Naive thymus-derived CD4-positive, alpha-beta T cell (primary cell): ENCODE measurements around the gene PSD4. TPM values are rescaled to one million over a fixed set of nuclear protein-coding genes. Genes with fewer than 3 reads are reported as not detected.

Experiments used
- ATAC-seq: fragments of 150-1000 bp; cut with Tn5 transposase; 2 replicates; pipeline ENCODE4 v1.10.0; 2021; ENCODE audit warnings: mild to moderate bottlenecking, moderate library complexity
- CTCF ChIA-PET: fragments of 350-600 bp; sonication (Branson Sonifier 250); formaldehyde crosslinking; loops from one replicate; lab custom pipeline; 2021; ENCODE audit warnings: antibody characterized with exemption; lab: Charles Lee
- POLR2A ChIA-PET: fragments of 350-600 bp; sonication (Branson Sonifier 250); formaldehyde crosslinking; loops from one replicate; lab custom pipeline; 2021; ENCODE audit warnings: antibody characterized with exemption, inconsistent platforms; lab: Charles Lee
- DNase-seq, 9 donors: peaks; one replicate each; pipeline versions ENCODE4 v3.0.0 to v3.0.0-alpha.2; 2020 to 2022; ENCODE audit warnings: mixed read lengths in 1 of 9
- H3K27ac ChIP-seq: one replicate; pipeline ENCODE4 v1.7.0; 2013; ENCODE audit warnings: mild to moderate bottlenecking, low read depth, low read length, moderate library complexity
- H3K27me3 ChIP-seq, 2 donors: one replicate each; pipeline ENCODE4 v1.7.0; 2013; ENCODE audit warnings: low read length in 2 of 2, mild to moderate bottlenecking in 2 of 2, moderate library complexity in 2 of 2; ENCODE audit not compliant: control insufficient read depth in 2 of 2, insufficient read depth in 2 of 2
- H3K36me3 ChIP-seq, 3 experiments: 1 replicate in 2 of 3; 2 replicates in 1 of 3; pipeline ENCODE4 v1.7.0; 2013; ENCODE audit warnings: low read length in 3 of 3, mild to moderate bottlenecking in 3 of 3, moderate library complexity in 1 of 3; ENCODE audit not compliant: insufficient read depth in 3 of 3, control insufficient read depth in 2 of 3
- H3K4me1 ChIP-seq, 2 donors: one replicate each; pipeline ENCODE4 v1.7.0; 2013; ENCODE audit warnings: low read length in 2 of 2, mild to moderate bottlenecking in 2 of 2, moderate library complexity in 1 of 2; ENCODE audit not compliant: control insufficient read depth in 2 of 2, insufficient read depth in 2 of 2
- H3K4me3 ChIP-seq: 2 replicates; pipeline ENCODE4 v1.7.0; 2013; ENCODE audit warnings: mild to moderate bottlenecking, low read length
- H3K9me3 ChIP-seq, 3 experiments: 1 replicate in 2 of 3; 2 replicates in 1 of 3; pipeline ENCODE4 v1.7.0; 2013; ENCODE audit warnings: low read length in 3 of 3; ENCODE audit not compliant: control insufficient read depth in 2 of 3
- H3K27ac Mint-ChIP-seq, 9 donors: one replicate each; pipeline ENCODE4 v1.8.0; 2020 to 2022; ENCODE audit warnings: mixed read lengths in 9 of 9, mild to moderate bottlenecking in 8 of 9, moderate library complexity in 5 of 9, inconsistent platforms in 2 of 9
- H3K27me3 Mint-ChIP-seq, 5 donors: one replicate each; pipeline ENCODE4 v1.8.0; 2021 to 2022; ENCODE audit warnings: mixed read lengths in 5 of 5, mild to moderate bottlenecking in 1 of 5
- H3K36me3 Mint-ChIP-seq, 5 donors: one replicate each; pipeline ENCODE4 v1.8.0; 2020 to 2022; ENCODE audit warnings: mixed read lengths in 5 of 5, mild to moderate bottlenecking in 3 of 5, inconsistent platforms in 1 of 5
- H3K4me1 Mint-ChIP-seq, 7 donors: one replicate each; pipeline ENCODE4 v1.8.0; 2020 to 2022; ENCODE audit warnings: mixed read lengths in 7 of 7, mild to moderate bottlenecking in 3 of 7, inconsistent platforms in 1 of 7
- H3K4me3 Mint-ChIP-seq, 10 donors: one replicate each; pipeline ENCODE4 v1.8.0; 2020 to 2022; ENCODE audit warnings: mild to moderate bottlenecking in 10 of 10, mixed read lengths in 10 of 10, moderate library complexity in 6 of 10, inconsistent platforms in 2 of 10
- H3K9me3 Mint-ChIP-seq, 11 donors: one replicate each; pipeline ENCODE4 v1.8.0; 2020 to 2022; ENCODE audit warnings: mixed read lengths in 11 of 11, mild to moderate bottlenecking in 4 of 11, inconsistent platforms in 1 of 11, moderate library complexity in 1 of 11
- intact Hi-C, 2 donors: fragments of 100-400 bp; cut with micrococcal nuclease; formaldehyde crosslinking; loops; one replicate each; pipeline ENCODE4 v1.15.1; 2023
- polyA plus RNA-seq, 2 donors: library from polyadenylated mRNA; unstranded; fragments of 300-500 nt; fragmentation: Illumina TruSeq; gene quantifications; one replicate each; pipeline ENCODE4 v1.2.3, GENCODE V29; 2021
- total RNA-seq, 6 experiments: library from RNA in 5 of 6; stranded (reverse) in 5 of 6; gene quantifications; 1 replicate in 5 of 6; 2 replicates in 1 of 6; pipeline ENCODE4 v1.2.3 and lab custom pipeline; 2021 to 2026

PSD4 gene
- total and polyA plus RNA-seq, 7 experiments from 2014 or later: 28.0 to 399 (median 112) TPM

DNA sequence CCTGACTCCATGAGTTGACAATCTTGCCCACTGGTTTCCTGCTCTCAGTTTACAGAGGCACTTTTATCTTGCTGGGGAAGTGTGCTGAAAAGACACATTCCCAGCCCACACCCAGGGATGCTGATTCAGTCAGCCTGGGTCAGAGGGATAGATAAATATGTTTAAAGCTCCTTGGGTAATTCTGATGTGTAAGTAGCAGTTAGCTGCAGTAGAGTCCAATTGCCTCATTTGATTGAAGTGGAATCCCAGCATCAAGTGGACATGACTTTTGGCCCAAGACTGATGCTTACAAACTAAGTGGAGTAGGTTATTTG is 29.4 kb downstream of the PSD4 start:
- intact Hi-C loops: loop anchor here (5.0 kb wide), 1 partner anchor 189 kb away; no protein-coding TSS in a partner anchor
- H3K9me3 ChIP-seq: no peaks in the 10 kb centered on the region
- Mint-ChIP-seq H3K9me3 (no peaks in the 10 kb centered on the region), H3K4me3 (no peak overlapping the region), H3K27ac (peak overlapping the region in 7 of 9 donors; percentile 15 to 78 (median 43)), H3K27me3 (no peaks in the 10 kb centered on the region), H3K4me1 (peaks cover 15 to 43% (median 27%) of the 10 kb centered on the region in 7 donors), H3K36me3 (peaks cover 0 to 23% (median 0%) of the 10 kb centered on the region in 5 donors)
- ChIA-PET POLR2A (interaction anchor here (1.3 to 2.6 kb wide), 3 partner anchors 28 to 167 kb away, joined by 4 to 11 read pairs (median 6); partner anchors contain the start of gene PSD4), CTCF (interaction anchor here (0.6 to 17.9 kb wide), 15 partner anchors 22 to 234 kb away, joined by 3 to 356 read pairs (median 8); no protein-coding TSS in a partner anchor)
- peaks cover 9 to 10% of the 10 kb centered on the region in 2 donors for H3K4me1 ChIP-seq
- no peak overlapping the region for H3K27ac ChIP-seq
- DNase-seq (no peak), ATAC-seq (no peak)
- H3K36me3 ChIP-seq: peaks cover 7 to 49% (median 21%) of the 10 kb centered on the region in 3 experiments
- H3K4me3 ChIP-seq: no peak overlapping the region
- no peaks in the 10 kb centered on the region for H3K27me3 ChIP-seq

DNA sequence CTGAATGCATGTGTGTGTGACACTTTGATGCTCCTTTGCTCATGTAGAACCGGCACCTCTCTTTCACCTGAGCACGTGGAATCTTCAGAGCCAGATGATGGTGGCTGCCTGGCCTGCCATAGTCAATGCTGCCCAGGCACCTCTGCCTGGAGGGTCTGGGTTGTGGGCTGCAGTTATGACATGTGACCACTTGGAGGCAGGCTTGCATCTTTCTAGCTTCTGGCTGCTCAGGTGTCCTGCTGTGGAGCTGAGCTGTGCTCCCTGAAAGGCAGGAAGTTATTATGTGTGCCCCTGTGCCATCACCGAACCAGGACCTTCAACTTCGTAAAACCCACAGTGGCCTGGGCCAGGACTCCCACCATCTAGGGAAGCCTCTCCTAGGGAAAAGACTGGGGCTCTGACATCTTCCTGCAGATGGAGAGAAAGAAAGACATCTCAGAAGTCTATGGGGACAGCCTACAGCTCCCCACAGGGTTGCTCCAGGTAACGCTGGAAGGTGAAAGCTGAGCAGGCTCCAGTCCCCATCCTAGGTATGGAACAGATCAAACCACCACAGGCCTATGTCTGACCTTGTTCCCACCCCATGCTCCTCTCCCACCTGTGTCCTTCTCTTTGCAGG is 30.2 kb downstream of the PSD4 start:
- ATAC-seq: peak; percentile 92
- Histone ChIP-seq H3K9me3 (no peaks in the 10 kb centered on the region), H3K27me3 (no peaks in the 10 kb centered on the region), H3K27ac (peak overlapping the region; percentile 63), H3K4me3 (no peak overlapping the region), H3K4me1 (peaks cover 9 to 10% of the 10 kb centered on the region in 2 donors), H3K36me3 (peaks cover 7 to 41% (median 21%) of the 10 kb centered on the region in 3 experiments)
- no peaks in the 10 kb centered on the region for H3K27me3 Mint-ChIP-seq
- H3K4me1 Mint-ChIP-seq: peaks cover 15 to 49% (median 31%) of the 10 kb centered on the region in 7 donors
- ChIA-PET POLR2A (interaction anchor here (0.8 to 1.6 kb wide), 13 partner anchors 21 to 168 kb away, joined by 3 to 6 read pairs (median 3); no protein-coding TSS in a partner anchor), CTCF (interaction anchor here (0.6 to 17.9 kb wide), 28 partner anchors 10 to 888 kb away, joined by 3 to 356 read pairs (median 6); partner anchors contain the start of gene PSD4)
- intact Hi-C loops: loop anchor here (1.0 to 5.0 kb wide), 7 partner anchors 31 to 188 kb away; no protein-coding TSS in a partner anchor
- peak overlapping the region in 9 of 10 donors; percentile 23 to 63 (median 48) for H3K4me3 Mint-ChIP-seq
- peaks cover 0 to 23% (median 0%) of the 10 kb centered on the region in 5 donors for H3K36me3 Mint-ChIP-seq
- peak overlapping the region; percentile 65 to 94 (median 87) for H3K27ac Mint-ChIP-seq
- peak; percentile 50 to 84 (median 76) for DNase-seq
- no peaks in the 10 kb centered on the region for H3K9me3 Mint-ChIP-seq

DNA sequence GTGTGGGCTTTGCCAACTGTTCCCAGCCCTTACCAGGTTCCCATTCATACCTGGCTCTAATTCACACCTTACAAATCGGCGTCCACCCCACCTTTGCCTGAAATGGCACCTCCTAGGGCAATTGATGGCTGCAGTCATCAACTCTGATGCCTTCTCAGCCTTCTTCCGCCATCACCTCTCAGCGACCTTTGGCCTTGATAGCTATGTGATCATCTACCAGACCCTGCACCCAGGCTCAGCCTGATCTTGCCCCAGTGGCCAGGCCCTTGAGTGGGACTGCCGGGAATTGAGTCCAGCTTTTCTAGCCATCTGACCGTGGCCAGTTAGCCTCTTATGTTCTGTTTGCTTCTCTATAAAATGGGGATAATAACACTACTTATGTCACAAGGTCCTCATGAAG is 32.5 kb downstream of the PSD4 start:
- Mint-ChIP-seq H3K27ac (peak overlapping the region; percentile 35 to 96 (median 82)), H3K36me3 (peaks cover 0 to 9% (median 0%) of the 10 kb centered on the region in 5 donors), H3K4me3 (peak overlapping the region in 1 of 10 donors; percentile 34), H3K4me1 (peaks cover 18 to 42% (median 31%) of the 10 kb centered on the region in 7 donors), H3K9me3 (no peaks in the 10 kb centered on the region), H3K27me3 (no peaks in the 10 kb centered on the region)
- Histone ChIP-seq H3K27me3 (no peaks in the 10 kb centered on the region), H3K36me3 (peaks cover 0 to 20% (median 5%) of the 10 kb centered on the region in 3 experiments), H3K4me1 (peaks cover 9 to 10% of the 10 kb centered on the region in 2 donors), H3K9me3 (no peaks in the 10 kb centered on the region), H3K4me3 (no peak overlapping the region), H3K27ac (no peak overlapping the region)
- POLR2A ChIA-PET: interaction anchor here (0.5 to 1.4 kb wide), 4 partner anchors 10 to 69 kb away, joined by 3 to 4 read pairs (median 3); no protein-coding TSS in a partner anchor
- ATAC-seq: no peak
- intact Hi-C loops: no loop called here
- no peak for DNase-seq
- CTCF ChIA-PET: interaction anchor here (0.6 to 17.9 kb wide), 9 partner anchors 9 to 183 kb away, joined by 3 to 356 read pairs (median 19); partner anchors contain the start of gene PSD4

DNA sequence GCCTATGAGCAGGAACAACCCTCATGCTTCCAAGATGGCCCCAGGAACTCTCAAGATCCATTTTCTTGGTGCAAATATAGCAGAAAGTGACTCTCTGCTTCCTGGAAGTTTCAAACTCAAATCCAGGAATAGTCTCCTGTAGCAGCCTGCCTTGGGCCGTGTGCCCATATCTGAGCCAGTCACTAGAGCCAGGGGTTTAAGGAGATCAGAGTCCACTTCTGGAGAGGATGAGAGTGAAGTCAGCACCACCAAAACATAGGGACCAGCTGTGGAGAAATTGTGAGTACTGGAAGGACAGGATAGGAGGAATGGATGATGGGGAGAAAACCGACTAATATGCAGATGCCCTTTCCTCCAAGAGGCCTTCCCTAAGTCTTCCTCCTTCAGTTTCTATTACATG is 33.2 kb downstream of the PSD4 start:
- peaks cover 0 to 9% (median 0%) of the 10 kb centered on the region in 5 donors for H3K36me3 Mint-ChIP-seq
- peak overlapping the region in 7 of 9 donors; percentile 41 to 86 (median 72) for H3K27ac Mint-ChIP-seq
- Histone ChIP-seq H3K27me3 (no peaks in the 10 kb centered on the region), H3K4me1 (peaks cover 9 to 10% of the 10 kb centered on the region in 2 donors), H3K27ac (peak overlapping the region; percentile 35), H3K9me3 (no peaks in the 10 kb centered on the region), H3K36me3 (peaks cover 0 to 13% (median 0%) of the 10 kb centered on the region in 3 experiments), H3K4me3 (no peak overlapping the region)
- ATAC-seq (no peak), DNase-seq (no peak)
- POLR2A ChIA-PET: interaction anchor here (0.9 to 1.1 kb wide), 2 partner anchors 10 to 51 kb away, joined by 3 read pairs; no protein-coding TSS in a partner anchor
- intact Hi-C loops: no loop called here
- H3K9me3 Mint-ChIP-seq: no peaks in the 10 kb centered on the region
- H3K4me3 Mint-ChIP-seq: no peak overlapping the region
- peaks cover 0 to under 1% (median 0%) of the 10 kb centered on the region in 5 donors for H3K27me3 Mint-ChIP-seq
- peaks cover 18 to 42% (median 31%) of the 10 kb centered on the region in 7 donors for H3K4me1 Mint-ChIP-seq
- CTCF ChIA-PET: interaction anchor here (3.7 to 17.9 kb wide), 4 partner anchors 43 to 183 kb away, joined by 21 to 356 read pairs (median 38); no protein-coding TSS in a partner anchor

DNA sequence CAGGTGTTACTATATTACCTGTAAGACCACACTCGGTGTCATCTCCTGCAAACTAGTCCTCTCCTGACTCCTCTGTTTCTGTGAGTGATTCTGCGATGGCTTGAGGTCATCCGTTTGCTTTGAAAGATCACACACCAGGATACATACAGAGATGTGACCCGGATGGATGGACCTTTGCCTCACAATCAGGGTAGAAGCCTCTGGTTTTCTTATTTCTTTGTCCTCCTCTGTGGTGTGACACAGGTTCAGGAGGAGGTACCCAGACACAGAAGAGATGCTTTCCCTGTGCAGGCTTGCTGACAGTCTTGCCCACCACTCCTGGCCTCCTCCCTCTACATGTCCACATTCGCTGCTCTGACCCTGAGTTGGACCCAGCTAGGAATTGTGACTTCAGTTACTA is 34.6 kb downstream of the PSD4 start:
- intact Hi-C loops: no loop called here
- DNase-seq: no peak
- no peaks in the 10 kb centered on the region for H3K9me3 ChIP-seq
- ChIA-PET POLR2A (no interaction called here), CTCF (interaction anchor here (1.5 kb wide), 1 partner anchor 73 kb away, joined by 4 read pairs; no protein-coding TSS in a partner anchor)
- Mint-ChIP-seq H3K9me3 (peaks cover 0 to 2% (median 0%) of the 10 kb centered on the region in 11 donors), H3K27ac (peak overlapping the region in 7 of 9 donors; percentile 23 to 84 (median 62)), H3K4me3 (no peak overlapping the region), H3K27me3 (peaks cover 0 to 4% (median 0%) of the 10 kb centered on the region in 5 donors), H3K36me3 (peaks cover 0 to 5% (median 0%) of the 10 kb centered on the region in 5 donors), H3K4me1 (peaks cover 14 to 37% (median 31%) of the 10 kb centered on the region in 7 donors)
- ATAC-seq: no peak
- peaks cover 9 to 10% of the 10 kb centered on the region in 2 donors for H3K4me1 ChIP-seq
- no peak overlapping the region for H3K4me3 ChIP-seq
- H3K27ac ChIP-seq: no peak overlapping the region
- no peaks in the 10 kb centered on the region for H3K27me3 ChIP-seq
- no peaks in the 10 kb centered on the region for H3K36me3 ChIP-seq

DNA sequence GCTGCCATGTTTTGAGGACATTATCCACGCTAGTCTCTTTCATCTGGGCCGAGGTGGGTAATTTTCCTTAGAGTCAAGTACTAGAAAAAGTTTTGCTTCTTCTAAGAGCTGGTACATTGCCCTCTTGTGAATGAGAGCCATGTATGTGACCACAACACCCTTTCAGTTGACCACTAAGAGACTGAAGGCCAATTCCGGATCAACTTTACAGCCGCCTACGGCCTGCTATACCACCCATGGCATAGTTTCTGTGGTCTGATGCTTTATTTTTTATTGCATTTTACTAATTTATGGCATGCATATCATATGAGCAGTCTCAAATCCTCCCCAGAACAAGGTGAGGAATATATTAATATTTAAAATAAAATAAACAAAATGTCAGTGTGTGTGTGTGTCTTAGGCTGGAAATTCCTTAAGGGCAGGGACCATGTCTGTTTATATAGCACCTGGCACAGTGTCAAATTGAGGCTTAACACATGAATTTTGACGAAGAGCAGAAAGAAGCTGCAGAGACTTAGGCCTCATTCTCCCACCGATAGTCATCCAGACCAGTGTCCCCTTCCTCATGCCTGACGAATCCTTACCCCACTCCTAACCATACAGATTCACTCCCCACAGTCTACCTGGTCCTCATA is 35.4 kb downstream of the PSD4 start:
- CTCF ChIA-PET: interaction anchor here (1.5 kb wide), 1 partner anchor 74 kb away, joined by 4 read pairs; no protein-coding TSS in a partner anchor
- no peak for ATAC-seq
- peaks cover 0 to 2% (median 0%) of the 10 kb centered on the region in 11 donors for H3K9me3 Mint-ChIP-seq

More for the DNA sequence above, 35.4 kb downstream of the PSD4 start:
- H3K4me1 ChIP-seq: peaks cover 7 to 8% of the 10 kb centered on the region in 2 donors
- intact Hi-C loops: no loop called here
- no peaks in the 10 kb centered on the region for H3K9me3 ChIP-seq
- H3K36me3 ChIP-seq: no peaks in the 10 kb centered on the region
- POLR2A ChIA-PET: no interaction called here
- peaks cover 0 to 4% (median 0%) of the 10 kb centered on the region in 5 donors for H3K27me3 Mint-ChIP-seq
- no peaks in the 10 kb centered on the region for H3K27me3 ChIP-seq
- no peak for DNase-seq
- H3K4me3 ChIP-seq: no peak overlapping the region
- H3K36me3 Mint-ChIP-seq: peaks cover 0 to 1% (median 0%) of the 10 kb centered on the region in 5 donors
- peaks cover 12 to 32% (median 27%) of the 10 kb centered on the region in 7 donors for H3K4me1 Mint-ChIP-seq
- H3K27ac Mint-ChIP-seq: peak overlapping the region in 7 of 9 donors; percentile 54 to 85 (median 77)
- no peak overlapping the region for H3K4me3 Mint-ChIP-seq
- no peak overlapping the region for H3K27ac ChIP-seq
